Measurements from ENCODE around the gene BUB1B. TPM values are rescaled to one million over a fixed set of nuclear protein-coding genes. Genes with fewer than 3 reads are reported as not detected.

Gene BUB1B
- total and polyA plus RNA-seq, 9 of the 15 experiments (the other 6 are each of a cell fraction or from before 2014, with no cell fraction given): 28.7 to 113 (median 82.2) TPM

- no peak overlapping the region for H3K9ac ChIP-seq (ENCODE audit: insufficient read depth in 1 of 2, low read depth in 2 of 2, low read length in 2 of 2)
- H3K36me3 ChIP-seq (ENCODE audit: control insufficient read depth, insufficient read depth, low read length): no peaks in the 10 kb centered on the region
- H2AFZ ChIP-seq (ENCODE audit: low read depth, low read length): no peak overlapping the region
- WGBS (ENCODE audit: insufficient coverage, low coverage, missing lambda C conversion rate): 6% methylated on average over 12 of the region's 12 CpGs
- ChIA-PET POLR2A (interaction anchor here (0.6 to 1.7 kb wide), 5 partner anchors 9 to 187 kb away, joined by 3 to 4 read pairs (median 4); partner anchors contain the start of gene PAK6), CTCF (ENCODE audit: low intra/inter-chr PET ratio) (no interaction called here)
- H3K9me3 ChIP-seq (replicated peaks; ENCODE audit: control insufficient read depth, insufficient read depth, low read depth, low read length): no peaks in the 10 kb centered on the region
- FAIRE-seq (no peak), DNase-seq (ENCODE audit: extremely low read depth in 1 of 4, low spot score in 3 of 4) (no peak), ATAC-seq (no peak)
- H4K20me1 ChIP-seq (replicated peaks; ENCODE audit: control insufficient read depth, insufficient read depth, low read length): no peaks in the 10 kb centered on the region
- no peak overlapping the region for H3K27ac ChIP-seq (ENCODE audit: extremely low read depth, low read depth, low read length)
- intact Hi-C loops (cut with micrococcal nuclease) (no loop called here), in situ Hi-C loops (cut with MboI) (no loop called here)
- H3K79me2 ChIP-seq (ENCODE audit: control insufficient read depth, insufficient read depth, low read length): no peaks in the 10 kb centered on the region
- TF ChIP-seq ZNF124 (CRISPR knock-in tag; IDR thresholded peaks at IDR 0.05) (no peak), ZNF232 (CRISPR knock-in tag; IDR thresholded peaks at IDR 0.05) (no peak), ZNF583 (CRISPR knock-in tag; IDR thresholded peaks at IDR 0.05) (no peak), ARID3B (CRISPR knock-in tag; IDR thresholded peaks at IDR 0.05; ENCODE audit: borderline replicate concordance) (no peak), ATF7 (IDR thresholded peaks at IDR 0.05) (no peak), FOXJ3 (CRISPR knock-in tag; IDR thresholded peaks at IDR 0.05) (no peak), ZNF146 (CRISPR knock-in tag; IDR thresholded peaks at IDR 0.05; ENCODE audit: unreplicated experiment) (no peak), BRF1 (IDR thresholded peaks at IDR 0.05; ENCODE audit: borderline replicate concordance, extremely low read depth, insufficient read length) (no peak), TSHZ1 (CRISPR knock-in tag; IDR thresholded peaks at IDR 0.05) (no peak), NFRKB (IDR thresholded peaks at IDR 0.05; ENCODE audit: low read depth) (no peak), PHTF2 (CRISPR knock-in tag; IDR thresholded peaks at IDR 0.05) (no peak), PURB (CRISPR knock-in tag; IDR thresholded peaks at IDR 0.05; ENCODE audit: low read depth) (no peak), ZNF3 (CRISPR knock-in tag; IDR thresholded peaks at IDR 0.05) (no peak)
- TF ChIP-seq, protein P1, sequence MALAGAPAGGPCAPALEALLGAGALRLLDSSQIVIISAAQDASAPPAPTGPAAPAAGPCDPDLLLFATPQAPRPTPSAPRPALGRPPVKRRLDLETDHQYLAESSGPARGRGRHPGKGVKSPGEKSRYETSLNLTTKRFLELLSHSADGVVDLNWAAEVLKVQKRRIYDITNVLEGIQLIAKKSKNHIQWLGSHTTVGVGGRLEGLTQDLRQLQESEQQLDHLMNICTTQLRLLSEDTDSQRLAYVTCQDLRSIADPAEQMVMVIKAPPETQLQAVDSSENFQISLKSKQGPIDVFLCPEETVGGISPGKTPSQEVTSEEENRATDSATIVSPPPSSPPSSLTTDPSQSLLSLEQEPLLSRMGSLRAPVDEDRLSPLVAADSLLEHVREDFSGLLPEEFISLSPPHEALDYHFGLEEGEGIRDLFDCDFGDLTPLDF (CRISPR knock-in tag; IDR thresholded peaks at IDR 0.05): no peak
- H3K27me3 ChIP-seq (ENCODE audit: control insufficient read depth in 2 of 2, insufficient read depth in 2 of 2, low read length in 2 of 2): peaks cover 2 to 23% of the 10 kb centered on the region in 2 experiments; a peak in 3 of 5 replicates
- H3K4me3 ChIP-seq: no peak overlapping the region
- no peaks in the 10 kb centered on the region for H3K9me1 ChIP-seq (ENCODE audit: control insufficient read depth, insufficient read depth, low read length)
- H3K4me1 ChIP-seq (replicated peaks in 1 of 2; ENCODE audit: control insufficient read depth in 2 of 2, insufficient read depth in 2 of 2, low read length in 2 of 2): peaks cover 14 to 17% of the 10 kb centered on the region in 2 experiments; a peak in 4 of 5 replicates
- H3K4me2 ChIP-seq (ENCODE audit: insufficient read depth, low read length): no peak overlapping the region
- no TSS peak for BruUV-seq (replicated peaks)
These were observed 86.6 kb downstream of the BUB1B start for GRCh38 chr15:40247406-40247971.

Measured in K562 (cell line).